ENCODE data around the gene CTSE.
"Not testable (repeated sequence)": the region's sequence is repeated elsewhere in the genome, so short reads cannot be mapped to it uniquely, and the experiment has no call there.

The CTSE gene

DNA sequence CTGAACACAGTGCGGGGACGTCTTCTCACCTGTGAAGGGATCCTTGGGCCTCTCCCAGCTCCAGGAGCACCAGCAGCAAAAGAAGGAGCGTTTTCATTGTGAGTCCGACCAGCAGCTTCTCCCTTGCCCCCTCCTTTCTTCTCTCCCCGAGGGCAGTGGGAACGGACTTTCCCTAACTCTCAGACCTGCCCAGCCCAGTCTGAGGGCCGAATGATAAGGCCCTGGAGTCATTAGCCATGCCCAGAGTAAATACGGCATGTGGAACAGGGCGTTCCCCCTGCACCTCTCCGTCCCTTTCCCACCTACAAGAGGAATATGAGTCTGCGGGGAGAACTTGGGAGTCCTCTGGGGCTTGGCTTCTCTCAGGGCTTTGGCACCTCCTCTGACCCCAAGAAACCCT is at the start of gene CTSE:
TSS of gene CTSE (minus strand) at position 201 of the 400 bp plus-strand sequence. CDS start at position 97, 104 bp downstream.
- DNase-seq (ENCODE audit: low spot score) = no peak

DNA sequence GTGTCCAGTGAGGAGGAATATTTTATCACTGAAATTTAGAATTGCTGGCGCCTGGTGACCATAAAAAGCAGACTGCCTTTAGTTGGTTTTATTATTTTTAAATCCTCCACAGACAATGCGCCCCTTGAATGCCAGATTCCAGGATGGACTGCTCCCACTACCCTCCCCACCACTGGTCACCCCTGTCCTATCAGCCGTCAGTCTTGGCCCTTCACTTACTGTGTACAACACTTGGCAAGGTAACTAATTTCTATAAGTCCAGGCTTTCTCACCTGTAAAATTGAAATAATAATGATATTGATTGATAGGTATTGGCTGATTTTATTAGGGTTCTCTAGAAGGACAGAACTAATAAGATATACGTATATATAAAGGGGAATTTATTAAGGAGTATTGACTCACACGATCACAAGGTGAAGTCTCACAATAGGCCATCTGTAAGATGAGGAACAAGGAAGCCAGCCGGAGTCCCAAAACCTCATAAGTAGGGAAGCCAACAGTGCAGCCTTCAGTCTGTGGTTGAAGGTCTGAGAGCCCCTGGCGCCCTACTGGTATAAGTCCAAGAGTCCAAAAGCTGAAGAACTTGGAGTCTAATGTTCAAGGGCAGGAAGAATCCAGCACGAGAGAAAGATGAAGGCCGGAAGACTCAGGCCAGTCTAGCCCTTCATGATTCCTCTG is 47.1 kb upstream of the CTSE start:
- no peak for DNase-seq (ENCODE audit: low spot score)

DNA sequence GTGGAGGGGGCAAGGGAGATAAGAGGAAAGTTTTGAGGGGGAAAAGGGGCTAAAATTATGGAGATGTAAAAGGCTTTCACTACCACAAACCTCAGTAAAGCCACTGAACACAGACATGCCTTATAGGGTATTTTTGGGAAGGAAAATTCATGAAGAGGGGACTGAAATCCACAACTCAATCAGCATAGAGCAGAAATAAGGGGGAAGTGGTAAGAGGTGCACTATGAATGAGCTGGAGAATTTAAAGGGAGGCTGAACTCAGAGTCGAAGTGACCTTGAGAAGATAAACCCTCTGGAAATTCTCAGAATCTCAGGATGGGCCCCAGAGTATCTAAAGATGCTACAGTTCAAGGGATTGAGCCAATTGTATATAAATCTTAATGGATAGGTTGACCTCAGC is 44.6 kb upstream of the CTSE start:
- DNase-seq (ENCODE audit: low spot score) = no peak

DNA sequence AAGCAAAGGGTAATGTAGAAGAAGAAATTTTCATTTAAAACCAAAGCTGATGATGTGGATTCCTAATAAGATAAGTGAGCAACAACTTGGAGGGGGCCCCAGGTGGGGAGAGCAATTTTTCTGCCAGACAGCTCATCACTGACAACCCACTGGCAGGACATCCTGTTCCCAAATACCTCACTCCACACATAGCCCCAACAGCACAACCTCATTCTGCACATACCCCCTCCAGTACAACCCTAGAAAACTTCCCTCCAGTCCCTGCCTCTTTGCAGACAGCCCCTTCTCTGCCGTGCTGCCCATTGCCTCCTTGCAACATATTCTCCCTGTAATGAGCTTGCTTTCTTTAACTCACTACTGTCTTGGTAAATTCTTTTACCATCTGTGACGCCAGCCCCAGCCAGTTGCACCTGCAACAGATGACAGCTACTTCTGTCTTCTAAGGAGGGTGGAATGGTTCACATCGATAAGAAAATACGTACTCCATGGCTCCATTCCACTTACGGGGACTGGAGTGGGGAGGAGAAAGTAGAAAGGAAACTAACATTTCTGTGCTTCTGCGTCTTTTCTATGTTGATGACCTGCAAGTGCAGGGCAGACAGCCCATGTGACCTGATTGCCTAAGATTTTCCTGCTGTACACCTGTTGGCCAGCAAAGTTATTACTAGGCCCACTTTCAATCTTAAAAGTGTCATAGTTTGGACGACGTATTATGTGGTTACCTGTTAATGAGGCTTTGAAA is 44.0 kb upstream of the CTSE start:
- DNase-seq (ENCODE audit: low spot score) = no peak

DNA sequence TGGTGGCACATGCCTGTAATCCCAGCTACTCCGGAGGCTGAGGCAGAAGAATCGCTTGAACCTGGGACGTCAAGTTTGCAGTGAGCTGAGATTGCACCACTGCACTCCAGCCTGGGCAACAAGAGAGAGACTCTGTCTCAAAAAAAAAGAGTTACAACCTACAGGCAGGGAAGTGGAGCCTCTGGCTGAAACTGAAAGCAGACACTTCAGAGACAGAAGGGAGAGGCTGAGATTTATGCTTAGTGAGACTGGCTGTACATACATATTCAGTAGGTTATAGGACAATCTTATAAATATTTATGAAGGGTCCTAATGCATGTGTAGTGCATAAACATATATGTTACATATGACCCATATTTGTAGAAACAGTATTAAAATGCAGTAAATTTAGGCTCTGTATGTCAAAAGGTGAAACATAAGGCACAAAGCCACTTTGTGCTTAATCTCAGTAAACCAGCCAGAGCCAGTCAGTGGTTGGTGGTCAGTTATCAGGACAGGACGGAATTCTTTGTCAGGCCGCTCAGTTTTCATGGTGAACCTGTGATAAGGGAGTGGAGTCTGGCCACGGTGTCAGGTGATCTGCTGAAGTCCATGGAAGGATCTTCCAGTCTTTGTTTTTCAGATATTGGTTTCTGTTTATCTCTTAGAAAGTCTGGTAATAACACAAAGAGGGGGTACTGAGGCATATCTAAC is 42.9 kb upstream of the CTSE start:
- no peak for DNase-seq (ENCODE audit: low spot score)

DNA sequence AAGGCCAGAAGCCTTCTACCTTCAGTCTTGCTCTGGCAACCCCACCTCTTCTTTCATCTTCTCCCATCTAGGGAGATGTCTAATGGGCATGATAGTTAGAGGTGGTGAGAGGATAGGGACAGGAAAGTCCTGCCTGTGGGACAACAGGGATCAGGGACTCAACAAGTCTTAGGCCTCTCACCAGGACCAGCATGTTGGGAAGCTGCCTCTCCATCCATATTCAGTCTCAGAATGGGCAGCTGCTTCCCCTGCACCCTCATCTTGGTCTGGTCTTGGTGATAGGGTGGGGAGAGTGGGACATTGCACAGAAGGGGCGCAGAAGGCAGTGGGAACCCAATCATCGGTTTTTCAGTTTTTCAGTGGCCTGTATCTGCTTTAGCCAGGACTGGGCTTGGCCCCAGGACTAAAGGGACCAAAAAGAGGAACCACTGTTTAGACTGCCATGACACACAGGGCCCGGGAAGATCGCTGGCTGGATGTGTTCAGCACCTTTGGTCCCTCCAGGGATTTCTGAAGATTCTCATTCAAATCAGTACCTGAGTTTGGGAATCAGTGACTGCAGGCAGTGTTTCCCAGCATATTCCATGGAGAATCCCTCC is 42.0 kb upstream of the CTSE start:
- DNase-seq (ENCODE audit: low spot score) = no peak

DNA sequence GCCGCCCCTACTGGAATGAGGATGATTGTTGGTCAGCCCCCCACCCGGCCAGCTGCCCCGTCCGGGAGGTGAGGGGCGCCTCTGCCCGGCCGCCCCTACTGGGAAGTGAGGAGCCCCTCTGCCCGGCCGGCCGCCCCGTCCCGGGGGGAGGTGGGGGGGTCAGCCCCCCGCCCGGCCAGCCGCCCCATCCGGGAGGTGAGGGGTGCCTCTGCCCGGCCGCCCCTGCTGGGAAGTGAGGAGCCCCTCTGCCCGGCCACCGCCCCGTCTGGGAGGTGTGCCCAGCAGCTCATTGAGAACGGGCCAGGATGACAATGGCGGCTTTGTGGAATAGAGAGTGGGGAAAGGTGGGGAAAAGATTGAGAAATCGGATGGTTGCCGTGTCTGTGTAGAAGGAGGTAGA is 40.8 kb upstream of the CTSE start:
- not testable (repeated sequence) for DNase-seq (ENCODE audit: low spot score)

DNA sequence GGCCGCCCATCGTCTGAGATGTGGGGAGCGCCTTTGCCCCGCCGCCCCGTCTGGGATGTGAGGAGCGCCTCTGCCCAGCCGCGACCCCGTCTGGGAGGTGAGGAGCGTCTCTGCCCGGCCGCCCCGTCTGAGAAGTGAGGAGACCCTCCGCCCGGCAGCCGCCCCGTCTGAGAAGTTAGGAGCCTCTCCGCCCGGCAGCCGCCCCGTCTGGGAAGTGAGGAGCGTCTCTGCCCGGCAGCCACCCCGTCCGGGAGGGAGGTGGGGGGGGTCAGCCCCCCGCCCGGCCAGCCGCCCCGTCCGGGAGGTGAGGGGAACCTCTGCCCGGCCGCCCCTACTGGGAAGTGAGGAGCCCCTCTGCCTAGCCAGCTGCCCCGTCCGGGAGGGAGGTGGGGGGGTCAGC is 40.3 kb upstream of the CTSE start:
- DNase-seq (ENCODE audit: low spot score) = not testable (repeated sequence)

DNA sequence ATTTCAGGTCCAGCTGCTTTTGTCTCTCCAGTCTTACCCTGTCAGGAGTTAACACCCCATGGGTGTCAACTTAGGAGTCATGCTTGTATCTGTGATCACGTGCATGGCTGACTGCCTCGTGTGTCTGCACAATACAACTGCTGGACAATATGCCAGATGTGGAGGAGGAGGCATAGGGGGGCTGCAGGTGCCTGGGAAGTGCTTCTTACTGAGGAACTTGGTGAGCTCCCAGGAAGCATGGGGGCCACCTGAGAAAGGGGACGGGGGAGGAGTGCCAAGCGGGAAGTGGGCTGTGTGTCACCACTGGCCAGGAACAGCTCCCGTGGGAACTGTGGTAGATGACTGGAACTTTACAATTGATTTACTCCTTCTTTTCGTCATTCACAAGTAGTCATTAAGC is 38.8 kb upstream of the CTSE start:
- DNase-seq (ENCODE audit: low spot score) = no peak

DNA sequence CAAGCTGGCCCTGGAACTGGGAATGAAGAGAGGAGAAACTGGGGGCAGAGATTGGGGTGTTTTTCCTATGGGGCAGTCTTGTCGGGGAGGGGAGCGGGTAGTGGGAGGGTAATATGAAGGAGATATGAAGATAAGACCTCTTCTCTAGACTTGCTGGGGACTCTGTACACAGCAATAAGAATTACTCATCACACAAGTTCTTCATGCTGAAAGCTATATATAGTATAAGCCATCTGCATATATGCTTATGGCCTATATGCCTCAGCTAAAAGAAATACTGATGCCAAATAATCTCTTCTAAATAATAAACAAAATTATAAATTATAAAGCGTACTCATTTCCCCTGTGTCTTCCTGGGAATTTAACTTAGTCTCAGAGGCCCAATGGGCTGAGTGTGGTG is 37.1 kb upstream of the CTSE start:
- DNase-seq (ENCODE audit: low spot score) = no peak

DNA sequence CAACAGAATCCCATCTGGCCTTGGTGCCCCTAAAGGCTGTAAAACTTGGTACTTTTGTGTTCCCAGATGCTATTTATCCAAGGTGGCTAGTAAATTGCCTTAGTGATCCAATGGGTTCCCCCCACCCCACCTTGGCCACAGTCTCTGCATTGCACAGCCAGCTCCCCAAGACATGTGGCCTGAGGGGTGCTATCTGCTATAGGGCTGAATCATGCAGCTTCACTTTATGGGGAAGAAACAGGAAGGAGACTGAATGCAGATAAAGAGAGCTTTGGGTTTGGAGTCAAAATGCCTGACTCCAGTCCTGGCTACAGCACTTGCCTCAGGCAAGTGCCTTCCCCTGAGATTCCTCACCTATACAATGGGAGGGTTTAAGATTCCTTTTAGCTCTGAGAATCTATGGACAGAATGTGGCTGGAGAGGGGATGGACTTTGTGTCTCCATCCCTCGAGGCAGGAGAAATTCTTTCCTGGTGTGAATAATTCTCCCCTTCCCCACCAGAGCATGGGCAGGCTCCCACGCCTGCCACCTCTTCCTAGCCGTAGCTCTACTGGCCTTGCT is 35.7 kb upstream of the CTSE start:
- DNase-seq (ENCODE audit: low spot score) = no peak

DNA sequence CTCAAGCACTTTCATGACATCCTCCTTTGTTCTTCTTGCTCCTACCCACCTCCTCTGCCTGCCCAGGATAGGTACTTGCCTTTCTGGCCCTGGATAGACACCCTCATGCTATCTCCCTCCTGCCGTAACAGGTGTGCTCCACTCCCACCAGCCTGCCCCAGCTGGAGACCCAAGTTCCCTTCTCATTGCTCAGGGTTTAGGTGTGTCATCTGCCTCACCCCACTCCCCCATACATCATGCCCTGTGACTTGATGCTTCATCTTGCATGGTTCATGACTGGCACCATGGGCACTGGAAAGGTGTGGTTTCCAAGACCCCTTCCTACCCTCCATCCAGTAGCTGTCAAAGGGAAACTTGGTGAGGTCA is 35.2 kb upstream of the CTSE start:
- DNase-seq (ENCODE audit: low spot score) = no peak

DNA sequence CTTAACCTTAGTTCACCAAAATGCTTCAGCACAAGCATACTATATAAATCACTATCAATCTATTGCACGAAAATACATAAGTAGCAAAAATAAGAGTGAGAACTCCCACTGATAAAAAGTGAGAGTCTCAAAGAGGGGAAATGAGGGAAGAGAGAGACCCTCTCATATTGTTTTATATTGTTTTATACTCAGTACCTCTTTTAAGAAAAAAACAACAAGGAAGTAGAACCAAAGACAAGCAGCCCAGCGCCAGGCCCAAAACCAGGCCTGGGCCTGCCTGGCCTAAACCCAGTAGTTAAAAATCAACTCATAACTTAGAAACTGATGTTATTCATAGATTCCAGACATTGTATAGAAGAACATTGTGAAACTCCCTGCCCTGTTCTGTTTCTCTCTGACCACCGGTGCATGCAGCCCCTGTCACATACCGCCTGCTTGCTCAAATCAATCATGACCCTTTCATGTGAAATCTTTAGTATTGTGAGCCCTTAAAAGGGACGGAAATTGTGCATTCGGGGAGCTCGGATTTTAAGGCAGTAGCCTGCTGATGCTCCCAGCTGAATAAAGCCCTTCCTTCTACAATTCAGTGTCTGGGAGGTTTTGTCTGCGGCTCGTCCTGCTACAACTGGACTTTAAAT is 34.7 kb upstream of the CTSE start:
- not testable (repeated sequence) for DNase-seq (ENCODE audit: low spot score)

DNA sequence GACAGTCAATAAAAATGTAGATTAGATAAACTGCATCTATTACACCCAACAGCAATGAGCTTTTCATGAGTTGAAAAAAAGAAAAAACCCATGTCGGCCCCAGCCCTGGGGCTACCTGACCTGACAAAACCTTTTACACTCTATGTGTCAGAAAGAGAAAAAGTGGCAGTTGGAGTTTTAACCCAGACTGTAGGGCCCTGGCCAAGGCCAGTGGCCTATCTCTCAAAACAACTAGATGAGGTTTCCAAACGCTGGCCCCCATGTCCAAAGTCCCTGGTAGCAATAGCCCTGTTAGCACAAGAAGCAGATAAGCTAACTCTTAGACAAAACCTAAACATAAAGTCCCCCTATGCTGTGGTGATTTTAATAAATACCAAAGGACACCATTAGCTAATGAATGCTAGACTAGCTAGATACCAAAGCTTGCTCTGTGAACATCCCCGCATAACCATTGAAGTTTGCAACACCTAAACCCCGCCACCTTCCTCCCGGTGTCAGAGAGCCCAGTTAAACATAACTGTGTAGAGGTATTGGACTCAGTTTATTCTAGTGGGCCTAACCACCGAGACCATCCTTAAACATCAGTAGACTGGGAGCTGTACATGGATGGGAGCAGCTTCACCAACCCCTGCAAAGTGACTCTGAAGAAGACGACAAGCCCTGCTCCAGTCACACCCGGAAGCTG is 32.1 kb upstream of the CTSE start:
- not testable (repeated sequence) for DNase-seq (ENCODE audit: low spot score)

DNA sequence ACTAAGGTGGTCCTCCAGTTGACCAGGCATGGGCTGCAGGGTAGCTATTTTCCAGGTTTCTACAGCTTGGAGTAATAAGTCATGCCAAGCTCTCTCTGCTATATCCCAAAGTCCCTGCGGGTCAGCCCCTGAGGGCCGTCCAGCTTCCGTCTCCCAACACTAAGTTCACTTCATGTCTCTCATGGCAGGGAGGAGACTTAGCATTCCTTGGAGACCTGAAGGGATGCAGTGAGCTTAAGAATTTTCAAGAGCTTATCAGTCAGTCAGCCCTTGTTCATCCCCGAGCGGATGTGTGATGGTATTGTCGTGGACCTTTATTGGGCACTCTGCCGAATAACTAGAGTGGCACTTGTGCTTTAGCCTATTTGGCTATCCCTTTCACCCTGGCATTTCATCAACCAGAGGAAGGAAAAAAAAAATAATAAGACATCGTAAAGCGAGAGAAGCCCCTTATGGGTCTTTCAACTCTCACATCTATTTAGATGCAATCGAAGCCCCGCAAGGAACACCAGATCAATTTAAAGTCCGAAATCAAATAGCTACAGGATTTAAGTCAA is 31.5 kb upstream of the CTSE start:
- not testable (repeated sequence) for DNase-seq (ENCODE audit: low spot score)

DNA sequence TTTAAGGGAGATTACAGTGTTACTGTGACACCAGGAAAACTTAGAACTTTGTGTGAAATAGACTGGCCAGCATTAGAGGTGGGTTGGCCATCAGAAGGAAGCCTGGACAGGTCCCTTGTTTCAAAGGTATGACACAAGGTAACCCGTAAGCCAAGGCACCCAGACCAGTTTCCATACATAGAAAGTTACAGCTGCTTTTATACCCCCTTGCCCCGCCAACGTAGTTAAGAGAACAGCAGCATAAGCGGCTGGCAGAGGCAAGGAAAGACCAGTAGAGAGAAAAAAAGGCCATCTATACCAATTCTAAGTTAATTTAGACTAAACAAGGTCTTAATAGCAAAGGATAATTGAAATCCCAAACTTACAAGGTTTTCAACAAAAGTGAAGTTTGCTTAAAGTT is 29.9 kb upstream of the CTSE start:
- not testable (repeated sequence) for DNase-seq (ENCODE audit: low spot score)

DNA sequence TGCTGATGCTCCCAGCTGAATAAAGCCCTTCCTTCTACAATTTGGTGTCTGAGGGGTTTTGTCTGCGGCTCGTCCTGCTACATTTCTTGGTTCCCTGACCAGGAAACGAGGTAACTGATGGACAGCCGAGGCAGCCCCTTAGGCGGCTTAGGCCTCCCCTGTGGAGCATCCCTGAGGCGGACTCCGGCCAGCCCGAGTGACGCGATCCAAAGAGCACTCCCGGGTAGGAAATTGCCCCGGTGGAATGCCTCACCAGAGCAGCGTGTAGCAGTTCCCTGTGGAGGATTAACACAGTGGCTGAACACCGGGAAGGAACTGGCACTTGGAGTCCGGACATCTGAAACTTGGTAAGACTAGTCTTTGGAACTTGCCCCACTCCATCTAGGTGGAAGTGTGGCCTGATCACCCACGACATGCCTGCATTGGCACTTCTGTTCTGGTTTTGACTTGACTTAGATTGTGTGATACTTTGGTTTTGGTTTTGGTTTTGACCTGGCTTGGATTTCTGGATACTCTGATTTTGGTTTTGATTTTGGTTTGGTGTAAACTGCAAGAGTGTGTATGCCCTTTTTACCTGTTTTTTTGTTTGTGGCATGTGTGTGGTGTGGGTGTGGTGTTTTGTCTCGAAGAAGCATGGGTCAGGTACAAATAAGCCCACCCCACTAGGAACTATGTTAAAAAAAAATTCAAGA is 29.4 kb upstream of the CTSE start, which contains the start of gene RHEX:
TSS of gene RHEX (plus strand) at position 255 of the 692 bp plus-strand sequence. CDS start 44,656 bp downstream, outside the sequence.
- DNase-seq (ENCODE audit: low spot score) = not testable (repeated sequence)

DNA sequence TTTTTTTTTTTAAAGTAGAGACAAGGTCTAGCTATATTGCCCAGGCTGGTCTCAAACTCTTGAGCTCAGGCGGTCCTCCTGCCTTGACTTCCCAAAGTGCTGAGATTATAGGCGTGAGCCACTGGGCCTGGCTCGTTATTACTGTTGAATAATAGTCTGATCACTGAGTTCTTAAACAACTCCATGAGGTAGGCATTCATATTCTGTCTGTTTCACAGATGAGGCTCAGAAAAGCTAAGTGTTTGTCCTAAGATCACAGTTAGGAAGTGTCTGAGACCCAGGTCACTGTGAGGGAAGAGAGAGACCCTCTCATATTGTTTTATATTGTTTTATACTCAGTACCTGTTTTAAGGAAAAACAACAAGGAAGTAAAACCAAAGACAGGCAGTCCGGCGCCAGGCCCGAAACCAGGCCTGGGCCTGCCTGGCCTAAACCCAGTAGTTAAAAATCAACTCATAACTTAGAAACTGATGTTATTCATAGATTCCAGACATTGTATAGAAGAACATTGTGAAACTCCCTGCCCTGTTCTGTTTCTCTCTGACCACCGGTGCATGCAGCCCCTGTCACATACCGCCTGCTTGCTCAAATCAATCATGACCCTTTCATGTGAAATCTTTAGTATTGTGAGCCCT is 28.7 kb upstream of the CTSE start:
- not testable (repeated sequence) for DNase-seq (ENCODE audit: low spot score)

DNA sequence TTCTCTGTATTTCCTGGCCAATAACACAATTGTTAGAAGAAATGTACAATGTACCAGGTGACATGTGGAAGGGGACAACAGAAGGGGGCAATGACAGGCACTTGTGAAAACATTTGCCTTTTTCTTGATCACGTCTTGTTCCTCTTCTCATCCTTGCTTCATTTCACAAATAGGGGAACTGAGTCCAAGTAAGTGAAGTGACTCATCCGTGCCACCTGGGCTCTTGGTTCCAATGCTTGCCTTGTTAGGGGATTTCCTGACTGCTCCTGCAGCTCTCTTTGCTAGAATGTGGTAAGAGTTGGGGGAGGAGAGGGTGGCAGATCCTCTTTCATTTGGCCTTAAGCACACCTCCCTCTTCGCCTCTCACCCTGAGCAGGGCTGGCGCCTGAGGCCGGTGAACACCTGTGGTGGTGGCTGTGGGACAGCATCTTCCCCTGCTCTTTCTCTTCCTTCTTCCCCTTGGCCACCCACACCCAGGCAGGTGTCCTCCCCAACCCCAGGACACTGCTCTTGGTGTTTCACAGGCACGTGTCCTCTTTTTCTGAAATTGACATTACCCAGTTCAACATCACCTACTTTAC is 27.1 kb upstream of the CTSE start:
- no peak for DNase-seq (ENCODE audit: low spot score)

Data from RKO (cell line).